Superior temporal gyrus (tissue), 1 donor: ENCODE results near the gene RIMS4.

Source experiments
- DNase-seq: peaks from one replicate; pipeline ENCODE4 v3.0.0-alpha.2; 2016; ENCODE audit errors: extremely low spot score

Gene RIMS4

DNA sequence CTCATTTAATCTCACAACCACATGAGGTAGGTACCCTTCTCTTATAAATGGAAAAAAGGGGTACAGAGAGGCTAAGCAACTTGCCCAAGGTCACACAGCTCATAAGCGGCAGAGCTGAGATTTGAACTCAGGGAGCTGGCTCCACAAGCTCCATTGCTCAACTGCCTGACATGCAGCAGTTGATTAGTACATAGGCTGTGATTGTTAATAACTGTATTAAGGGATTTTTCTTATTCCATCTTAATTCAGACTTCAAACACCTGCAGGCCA is 88.6 kb downstream of the RIMS4 start:
- DNase-seq: no peak

GRCh38 chr20:44720997-44721784 is 89.2 kb downstream of the RIMS4 start:
- DNase-seq: no peak

DNA sequence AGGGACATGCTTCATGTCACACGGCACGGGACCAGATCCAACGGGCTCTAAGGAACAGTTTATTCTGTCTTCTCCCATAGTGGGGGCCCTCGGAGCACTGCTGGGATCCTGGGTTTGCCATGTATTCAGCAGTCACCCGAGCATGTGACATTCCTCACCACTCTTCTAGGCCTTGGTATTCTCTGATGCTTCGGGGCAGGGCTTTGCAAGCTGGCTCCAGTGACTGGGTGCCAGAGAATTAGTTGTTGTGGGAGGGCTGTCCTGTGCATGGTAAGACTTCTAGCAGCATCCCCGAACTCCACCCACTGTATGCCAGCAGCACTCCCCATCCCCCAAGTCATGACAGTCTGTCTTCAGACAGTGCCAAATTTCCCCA is 89.7 kb downstream of the RIMS4 start:
- peak; percentile 75 for DNase-seq

DNA sequence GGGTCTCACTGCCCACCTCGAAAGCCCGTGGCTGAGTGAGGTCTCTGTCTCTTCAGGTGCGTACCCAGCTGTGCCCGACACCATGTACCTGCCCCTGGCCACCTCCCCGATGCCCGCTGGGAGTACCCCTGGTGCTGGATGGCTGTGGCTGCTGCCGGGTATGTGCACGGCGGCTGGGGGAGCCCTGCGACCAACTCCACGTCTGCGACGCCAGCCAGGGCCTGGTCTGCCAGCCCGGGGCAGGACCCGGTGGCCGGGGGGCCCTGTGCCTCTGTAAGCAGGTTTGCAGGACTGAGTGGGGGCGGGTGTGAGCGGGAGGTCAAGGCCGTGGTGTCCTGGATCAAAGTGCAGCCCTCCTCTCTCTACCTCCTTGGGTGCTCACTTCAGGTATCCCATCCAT is 90.5 kb downstream of the RIMS4 start:
- no peak for DNase-seq

DNA sequence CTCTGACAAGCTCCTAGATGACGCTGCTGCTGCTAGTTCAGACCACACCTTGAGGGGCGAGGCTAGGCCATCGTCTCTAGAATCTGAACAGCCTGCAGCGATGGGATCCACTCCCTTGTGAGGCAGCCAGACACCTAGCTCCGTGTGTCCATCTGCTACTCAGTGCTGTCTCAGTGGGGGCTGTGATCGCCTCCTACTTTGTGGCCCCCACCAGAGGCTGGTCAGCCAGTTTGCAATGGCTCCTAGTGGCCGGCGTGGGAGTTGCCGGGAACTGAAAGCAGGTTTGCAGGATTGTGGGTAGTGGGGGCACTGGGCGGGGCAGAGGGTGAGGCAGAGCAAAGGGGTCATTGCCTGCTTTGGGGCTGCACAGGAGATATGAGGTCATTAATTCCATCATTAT is 92.4 kb downstream of the RIMS4 start:
- DNase-seq: no peak

DNA sequence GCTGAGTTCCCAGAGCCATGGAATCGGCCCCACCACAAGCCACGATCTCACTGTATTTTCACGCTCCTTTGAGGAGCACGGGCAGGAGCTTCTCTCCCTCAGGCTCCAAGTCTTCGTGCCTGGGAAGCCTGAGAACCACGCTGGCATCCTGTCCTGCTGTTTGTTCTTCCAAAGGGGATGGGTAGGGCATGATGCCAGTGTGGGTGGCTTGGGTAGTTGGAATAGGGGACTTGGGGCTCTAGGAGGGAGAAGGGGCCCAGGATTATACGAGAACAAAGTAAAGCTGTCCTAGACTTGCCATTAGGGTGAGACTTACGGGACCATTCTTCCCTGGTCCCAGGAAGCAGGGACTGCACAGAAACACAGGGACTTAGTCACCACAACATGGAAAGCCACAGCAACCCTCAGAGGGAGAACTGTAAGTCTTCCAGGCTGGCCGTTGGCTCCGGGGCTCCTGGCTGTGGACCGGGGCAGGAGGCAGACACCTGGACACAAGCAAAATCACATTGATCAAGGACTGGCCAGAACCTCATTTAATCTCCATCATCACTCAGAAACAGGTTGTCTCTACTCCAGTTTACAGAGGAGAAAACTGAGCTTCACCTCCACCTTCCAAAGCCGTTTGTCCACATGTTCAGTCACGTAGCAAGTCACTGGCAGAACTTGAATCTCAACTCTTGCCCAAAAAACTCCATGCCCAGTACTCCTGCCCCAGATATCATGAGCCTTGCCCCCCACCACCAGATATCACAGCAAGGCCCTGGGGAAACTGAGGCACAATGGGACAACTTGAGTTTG is 93.8 kb downstream of the RIMS4 start:
- DNase-seq: no peak

DNA sequence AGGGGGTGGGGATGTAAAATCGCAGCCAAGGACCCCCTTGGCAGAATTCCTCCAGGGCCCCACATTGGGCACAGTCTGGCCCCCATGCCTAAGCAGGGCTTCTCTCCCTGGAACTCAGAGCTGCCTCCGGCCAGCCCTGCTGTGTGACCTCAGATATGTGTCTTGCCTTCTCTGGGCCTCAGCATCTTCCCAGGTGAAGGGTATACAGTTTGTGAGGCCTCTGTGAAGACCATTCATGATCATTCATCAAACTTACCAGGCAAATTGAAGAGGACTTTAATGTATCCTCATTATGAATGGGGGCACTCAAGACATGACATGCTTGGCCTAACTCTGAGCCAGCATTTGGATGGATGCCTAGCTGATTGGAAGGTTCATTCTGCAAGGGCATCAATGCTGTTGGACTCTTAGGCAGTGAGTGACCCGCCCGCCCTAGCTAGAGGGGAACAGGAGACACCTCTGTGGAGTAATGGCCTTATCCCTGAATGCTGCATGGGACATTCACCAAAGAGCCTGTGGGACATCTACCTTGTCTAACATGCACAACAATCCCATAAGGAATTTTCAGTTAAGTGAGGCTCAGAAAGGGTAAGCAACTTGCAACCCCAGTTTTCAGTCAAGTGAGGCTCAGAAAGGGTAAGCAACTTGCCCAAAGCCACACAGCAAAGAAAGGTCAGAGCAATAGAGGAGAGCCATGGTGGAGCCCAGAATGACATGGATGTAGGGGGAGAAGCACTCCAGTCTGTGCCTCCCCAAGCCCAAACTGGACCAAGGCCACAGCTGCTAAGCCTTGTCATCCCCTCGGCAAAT is 94.6 kb downstream of the RIMS4 start:
- no peak for DNase-seq

- DNase-seq: no peak
Observed at GRCh38 chr20:44714701-44715498, 95.4 kb downstream of the RIMS4 start, which contains the start of gene CCN5. Gene CCN5, plus strand, starts transcription at chr20:44715369. Its CDS starts 22 bp downstream, at chr20:44715391.

- DNase-seq: no peak
Observed at GRCh38 chr20:44714102-44714700, 96.1 kb downstream of the RIMS4 start.

DNA sequence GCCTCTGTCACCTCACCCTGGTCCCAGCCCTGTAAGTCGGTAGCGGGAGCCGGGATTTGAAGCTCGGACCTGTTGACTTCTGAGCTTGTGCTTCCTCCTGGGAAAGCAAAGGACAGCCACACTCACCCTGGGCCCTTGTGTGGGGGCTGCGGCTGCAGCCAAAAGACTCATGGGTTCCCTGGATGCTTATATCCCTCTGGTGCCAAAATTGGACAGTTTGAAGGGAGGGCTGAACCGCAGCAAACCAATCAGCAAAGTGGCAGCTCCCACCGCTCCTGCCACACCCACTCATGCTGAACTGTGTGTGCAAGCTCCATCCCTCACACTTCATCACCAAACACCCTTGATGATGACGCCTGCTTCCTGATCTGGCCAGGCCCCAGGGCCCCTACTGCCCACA is 99.1 kb downstream of the RIMS4 start:
- DNase-seq: no peak

DNA sequence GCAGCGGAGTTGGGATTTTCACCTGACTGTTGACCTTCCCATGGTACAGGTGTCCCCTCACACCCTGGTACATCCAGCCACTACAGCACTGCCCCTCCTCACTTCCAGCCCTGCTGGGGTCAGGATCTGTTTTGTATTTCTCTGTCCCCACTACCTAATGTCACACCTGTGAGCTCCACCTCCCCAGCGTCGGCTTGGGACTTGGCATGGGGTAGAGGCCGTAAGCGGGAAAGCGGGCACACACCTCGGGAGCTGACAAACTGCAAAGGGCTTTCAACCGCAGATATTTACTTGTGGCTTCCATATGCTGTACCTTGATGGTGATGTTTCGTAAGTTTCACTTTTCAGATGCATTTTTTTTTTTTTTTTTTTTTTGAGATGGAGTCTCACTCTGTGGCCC is 100.5 kb downstream of the RIMS4 start:
- no peak for DNase-seq

DNA sequence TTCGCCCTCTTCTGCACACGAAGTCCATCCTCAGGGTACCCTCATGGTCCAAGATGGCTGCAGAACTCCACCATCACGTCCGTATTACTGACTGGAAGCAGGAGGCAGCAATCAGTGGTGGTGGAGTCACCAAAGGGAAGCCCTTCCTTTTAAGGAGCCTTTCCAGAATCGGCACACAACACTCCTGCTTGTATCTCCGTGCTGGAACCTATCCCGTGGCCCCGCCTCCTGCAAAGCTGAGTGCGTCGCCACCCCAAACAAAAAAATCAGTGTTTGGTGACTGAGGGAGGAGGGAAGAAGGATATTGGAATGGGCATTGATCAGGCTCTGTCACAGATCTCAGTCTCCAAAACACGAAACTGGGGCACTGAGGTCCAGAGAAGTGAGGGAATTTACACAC is 101.0 kb downstream of the RIMS4 start:
- DNase-seq: no peak

GRCh38 chr20:44707018-44707579 is 103.2 kb downstream of the RIMS4 start:
- no peak for DNase-seq

GRCh38 chr20:44706301-44707017 is 103.9 kb downstream of the RIMS4 start:
- no peak for DNase-seq

DNA sequence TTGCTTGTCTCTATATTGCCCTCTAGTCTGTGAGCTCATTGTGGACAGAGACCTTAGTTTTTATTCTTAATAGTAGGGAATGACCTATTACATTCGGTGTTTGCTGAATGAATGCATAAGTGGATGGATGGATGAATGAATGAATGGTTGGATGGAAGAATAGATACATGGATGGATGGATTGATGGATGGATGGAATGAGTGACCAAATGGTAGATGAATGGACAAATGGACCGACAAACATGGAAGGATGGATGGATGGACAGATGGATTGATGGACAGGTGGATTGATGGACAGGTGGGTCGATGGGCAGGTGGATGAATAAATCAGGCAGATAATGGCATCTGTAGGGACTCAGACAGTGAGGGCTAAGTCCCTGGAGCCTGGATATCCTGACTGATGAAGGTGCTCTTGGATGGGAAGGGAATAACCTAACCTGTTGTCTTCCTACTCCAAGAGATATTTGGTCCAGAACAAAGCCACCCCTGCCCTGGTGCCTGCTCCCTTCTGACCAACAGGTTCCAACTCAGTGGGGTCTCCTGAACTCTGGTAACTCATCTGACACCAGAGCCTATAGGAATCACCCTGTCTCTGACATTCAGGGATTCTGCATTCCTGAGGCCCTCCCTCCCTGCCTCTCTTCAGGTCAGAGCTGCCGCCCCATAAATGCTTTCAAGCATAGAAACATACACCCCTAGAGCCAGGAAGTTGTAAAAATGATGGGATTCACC is 104.8 kb downstream of the RIMS4 start:
- no peak for DNase-seq

GRCh38 chr20:44704551-44704971 is 105.8 kb downstream of the RIMS4 start:
- no peak for DNase-seq

GRCh38 chr20:44703956-44704488 is 106.3 kb downstream of the RIMS4 start:
- no peak for DNase-seq

GRCh38 chr20:44703183-44703925 is 107.0 kb downstream of the RIMS4 start:
- no peak for DNase-seq

DNA sequence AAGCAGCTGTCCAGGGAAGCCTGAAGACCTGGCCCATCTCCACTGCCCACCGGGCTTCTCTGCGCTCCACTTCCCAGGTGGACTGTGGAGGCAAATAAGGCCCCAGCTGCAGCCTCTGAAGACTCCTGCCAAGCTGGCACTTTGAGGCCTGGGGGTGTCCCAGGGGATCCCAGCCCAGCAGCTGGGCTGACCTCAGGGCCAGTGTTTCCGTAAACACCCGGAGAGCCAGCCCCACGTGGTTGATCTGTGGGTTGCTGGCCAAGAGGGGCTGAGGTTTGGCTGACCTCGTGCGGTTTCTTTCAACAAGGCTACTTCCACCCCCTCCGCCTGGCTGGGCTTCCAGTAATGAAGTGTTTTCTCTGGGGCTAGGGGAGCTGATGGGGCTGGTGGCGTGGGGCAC is 107.6 kb downstream of the RIMS4 start:
- DNase-seq: peak; percentile 86
